ENCODE results near the gene DNAJB13.

DNA sequence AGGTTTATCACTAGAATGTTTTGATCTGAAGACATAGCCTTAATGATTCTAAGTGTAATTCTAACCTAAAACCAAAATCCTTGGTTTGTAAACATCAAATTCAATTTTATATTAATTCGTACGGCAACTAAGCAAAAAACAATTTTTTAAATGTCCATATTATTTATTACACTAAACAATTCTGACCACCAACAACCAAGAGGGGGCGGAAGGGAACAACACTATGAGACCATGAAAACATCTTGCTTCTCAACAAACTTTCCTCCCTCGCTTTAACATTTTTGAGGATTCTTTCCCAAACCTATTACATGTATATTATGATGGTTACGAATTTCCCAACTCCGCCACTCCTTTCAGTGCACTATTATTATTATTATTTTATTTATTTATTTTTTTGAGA, 38.3 kb downstream of the DNAJB13 start:
- TF ChIP-seq, protein P1, sequence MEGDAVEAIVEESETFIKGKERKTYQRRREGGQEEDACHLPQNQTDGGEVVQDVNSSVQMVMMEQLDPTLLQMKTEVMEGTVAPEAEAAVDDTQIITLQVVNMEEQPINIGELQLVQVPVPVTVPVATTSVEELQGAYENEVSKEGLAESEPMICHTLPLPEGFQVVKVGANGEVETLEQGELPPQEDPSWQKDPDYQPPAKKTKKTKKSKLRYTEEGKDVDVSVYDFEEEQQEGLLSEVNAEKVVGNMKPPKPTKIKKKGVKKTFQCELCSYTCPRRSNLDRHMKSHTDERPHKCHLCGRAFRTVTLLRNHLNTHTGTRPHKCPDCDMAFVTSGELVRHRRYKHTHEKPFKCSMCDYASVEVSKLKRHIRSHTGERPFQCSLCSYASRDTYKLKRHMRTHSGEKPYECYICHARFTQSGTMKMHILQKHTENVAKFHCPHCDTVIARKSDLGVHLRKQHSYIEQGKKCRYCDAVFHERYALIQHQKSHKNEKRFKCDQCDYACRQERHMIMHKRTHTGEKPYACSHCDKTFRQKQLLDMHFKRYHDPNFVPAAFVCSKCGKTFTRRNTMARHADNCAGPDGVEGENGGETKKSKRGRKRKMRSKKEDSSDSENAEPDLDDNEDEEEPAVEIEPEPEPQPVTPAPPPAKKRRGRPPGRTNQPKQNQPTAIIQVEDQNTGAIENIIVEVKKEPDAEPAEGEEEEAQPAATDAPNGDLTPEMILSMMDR (conservative IDR thresholded peaks at IDR 0.05; ENCODE audit: low read length): peak; percentile 70
- TF ChIP-seq EZH2phosphoT487 (IDR thresholded peaks at IDR 0.05; ENCODE audit: borderline replicate concordance, low read depth, low read length): no peak
